ENCODE results near the gene ARR3.
"Not testable (repeated sequence)": the region's sequence is repeated elsewhere in the genome, so short reads cannot be mapped to it uniquely, and the experiment has no call there.

ARR3 gene

DNA sequence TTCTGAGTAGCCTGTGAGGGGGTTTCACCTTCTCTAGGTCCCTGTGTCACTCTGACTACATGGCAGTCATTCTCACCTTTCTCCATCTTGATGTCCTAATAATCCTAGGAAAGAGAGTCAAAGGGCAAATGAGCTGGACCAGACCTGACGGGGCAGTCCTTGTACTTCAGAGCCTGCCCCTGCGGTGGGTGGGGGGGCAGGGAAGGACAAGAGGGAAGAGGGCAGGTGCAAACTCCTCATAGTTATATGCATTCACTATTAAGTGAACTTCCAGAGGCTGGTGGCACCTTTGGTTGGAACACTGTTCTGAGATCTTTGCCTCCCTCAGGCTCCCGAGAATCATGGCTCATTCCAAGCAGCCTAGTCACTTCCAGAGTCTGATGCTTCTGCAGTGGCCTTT is 33.8 kb upstream of the ARR3 start, which contains the start of gene AWAT1:
Gene AWAT1 (plus strand): TSS at position 301 of the 400 bp plus-strand sequence. CDS start 41 bp downstream, at position 342.
- Histone ChIP-seq H3K4me1 (ENCODE audit: control insufficient read depth in 1 of 2, insufficient read depth in 1 of 2, low read depth in 1 of 2, low read length in 1 of 2) (no peaks in the 10 kb centered on the region), H3K36me3 (no peaks in the 10 kb centered on the region), H3K27me3 (no peaks in the 10 kb centered on the region), H3K27ac (no peak within 1 kb of the TSS), H3K9me3 (no peaks in the 10 kb centered on the region), H3K4me3 (ENCODE audit: low read depth in 1 of 2, low read length in 1 of 2) (no peak within 1 kb of the TSS)
- TF ChIP-seq, protein P1, sequence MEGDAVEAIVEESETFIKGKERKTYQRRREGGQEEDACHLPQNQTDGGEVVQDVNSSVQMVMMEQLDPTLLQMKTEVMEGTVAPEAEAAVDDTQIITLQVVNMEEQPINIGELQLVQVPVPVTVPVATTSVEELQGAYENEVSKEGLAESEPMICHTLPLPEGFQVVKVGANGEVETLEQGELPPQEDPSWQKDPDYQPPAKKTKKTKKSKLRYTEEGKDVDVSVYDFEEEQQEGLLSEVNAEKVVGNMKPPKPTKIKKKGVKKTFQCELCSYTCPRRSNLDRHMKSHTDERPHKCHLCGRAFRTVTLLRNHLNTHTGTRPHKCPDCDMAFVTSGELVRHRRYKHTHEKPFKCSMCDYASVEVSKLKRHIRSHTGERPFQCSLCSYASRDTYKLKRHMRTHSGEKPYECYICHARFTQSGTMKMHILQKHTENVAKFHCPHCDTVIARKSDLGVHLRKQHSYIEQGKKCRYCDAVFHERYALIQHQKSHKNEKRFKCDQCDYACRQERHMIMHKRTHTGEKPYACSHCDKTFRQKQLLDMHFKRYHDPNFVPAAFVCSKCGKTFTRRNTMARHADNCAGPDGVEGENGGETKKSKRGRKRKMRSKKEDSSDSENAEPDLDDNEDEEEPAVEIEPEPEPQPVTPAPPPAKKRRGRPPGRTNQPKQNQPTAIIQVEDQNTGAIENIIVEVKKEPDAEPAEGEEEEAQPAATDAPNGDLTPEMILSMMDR (IDR thresholded peaks at IDR 0.05), result no peak

DNA sequence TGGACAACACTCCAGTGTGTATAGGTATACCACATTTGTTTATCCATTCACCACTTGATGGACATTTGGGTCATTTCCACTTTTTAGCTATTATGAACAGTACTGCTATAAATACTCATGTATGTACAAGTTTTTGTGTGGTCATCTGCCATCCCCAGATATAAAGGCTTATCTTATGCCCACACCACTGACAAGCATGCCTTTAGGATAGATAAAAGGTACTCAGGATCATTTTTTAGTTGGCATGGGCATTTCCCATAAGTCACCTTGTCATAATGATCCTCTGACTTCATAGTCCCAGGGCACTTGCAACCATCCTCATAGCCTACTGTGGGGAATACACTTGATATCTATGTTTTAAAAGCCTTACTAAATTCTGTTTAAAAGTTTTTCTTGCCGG is 27.4 kb upstream of the ARR3 start:
- Histone ChIP-seq H3K4me1 (ENCODE audit: control insufficient read depth in 1 of 2, insufficient read depth in 1 of 2, low read depth in 1 of 2, low read length in 1 of 2) (no peaks in the 10 kb centered on the region), H3K27me3 (no peaks in the 10 kb centered on the region), H3K27ac (no peak overlapping the region), H3K36me3 (no peaks in the 10 kb centered on the region), H3K4me3 (ENCODE audit: low read depth in 1 of 2, low read length in 1 of 2) (no peak overlapping the region), H3K9me3 (no peaks in the 10 kb centered on the region)
- TF ChIP-seq, protein P1 (IDR thresholded peaks at IDR 0.05), result no peak

DNA sequence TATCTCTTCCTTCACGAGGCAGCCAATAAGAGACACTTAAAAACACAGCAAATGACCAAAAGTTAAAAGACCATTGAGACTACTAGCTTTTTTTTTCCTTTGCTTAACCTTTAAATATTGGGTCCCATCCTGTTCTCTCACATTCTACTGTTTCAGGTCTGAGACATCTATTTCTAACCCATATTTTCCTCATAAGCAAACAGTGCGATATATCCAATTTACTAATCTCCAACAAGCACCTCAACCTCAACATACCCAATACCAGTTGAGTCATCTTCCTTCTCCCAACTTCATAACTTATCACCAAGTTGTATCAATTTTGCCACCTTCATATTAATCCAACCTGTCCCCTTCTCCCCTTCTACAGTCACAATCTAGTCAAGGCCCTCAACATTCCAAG is 26.6 kb upstream of the ARR3 start:
- no peak overlapping the region for H3K27ac ChIP-seq
- H3K36me3 ChIP-seq, result no peaks in the 10 kb centered on the region
- no peaks in the 10 kb centered on the region for H3K9me3 ChIP-seq
- no peaks in the 10 kb centered on the region for H3K4me1 ChIP-seq (ENCODE audit: control insufficient read depth in 1 of 2, insufficient read depth in 1 of 2, low read depth in 1 of 2, low read length in 1 of 2)
- H3K27me3 ChIP-seq, result no peaks in the 10 kb centered on the region
- no peak overlapping the region for H3K4me3 ChIP-seq (ENCODE audit: low read depth in 1 of 2, low read length in 1 of 2)
- TF ChIP-seq, protein P1 (IDR thresholded peaks at IDR 0.05), result no peak

DNA sequence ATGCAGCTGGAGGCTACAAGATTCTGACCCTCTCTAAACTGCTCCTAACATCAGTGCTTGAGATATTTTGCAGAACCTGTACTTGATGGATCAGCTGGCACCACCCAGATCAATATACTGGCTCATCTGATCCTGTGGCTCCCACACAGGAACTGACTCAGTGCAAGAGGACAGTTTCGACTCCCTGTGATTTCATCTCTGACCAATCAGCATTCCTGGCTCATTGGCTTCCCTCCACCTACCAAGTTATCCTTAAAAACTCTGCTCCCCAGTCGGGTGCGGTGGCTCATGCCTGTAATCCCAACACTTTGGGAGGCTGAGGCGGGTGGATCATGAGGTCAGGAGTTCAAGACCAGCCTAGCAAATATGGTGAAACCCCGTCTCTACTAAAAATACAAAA is 24.5 kb upstream of the ARR3 start:
- H3K27ac ChIP-seq; H3K27me3 ChIP-seq; H3K36me3 ChIP-seq; H3K9me3 ChIP-seq; H3K4me1 ChIP-seq (ENCODE audit: control insufficient read depth in 1 of 2, insufficient read depth in 1 of 2, low read depth in 1 of 2, low read length in 1 of 2); H3K4me3 ChIP-seq (ENCODE audit: low read depth in 1 of 2, low read length in 1 of 2): not testable (repeated sequence)

DNA sequence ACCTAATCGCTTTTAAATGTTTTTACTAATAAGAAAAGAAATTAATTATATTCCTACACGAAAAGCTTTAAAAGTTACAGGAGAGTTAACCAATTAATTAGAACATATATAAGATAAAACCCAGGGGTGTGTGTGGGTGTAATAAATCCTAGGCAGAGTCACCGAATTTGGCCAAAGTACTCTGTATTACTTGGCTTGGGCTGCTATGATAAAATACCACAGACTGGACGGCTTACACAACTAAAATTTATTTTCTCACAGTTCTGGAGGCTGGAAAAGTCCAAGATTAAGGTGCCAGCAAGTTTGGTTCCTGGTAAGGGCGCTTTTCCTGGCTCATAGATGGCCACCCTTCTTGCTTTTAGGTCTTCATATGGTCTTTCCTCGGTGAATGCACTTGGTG is 23.3 kb upstream of the ARR3 start:
- Histone ChIP-seq H3K36me3 (no peaks in the 10 kb centered on the region), H3K27me3 (no peaks in the 10 kb centered on the region), H3K27ac (no peak overlapping the region), H3K4me3 (ENCODE audit: low read depth in 1 of 2, low read length in 1 of 2) (no peak overlapping the region), H3K9me3 (no peaks in the 10 kb centered on the region), H3K4me1 (ENCODE audit: control insufficient read depth in 1 of 2, insufficient read depth in 1 of 2, low read depth in 1 of 2, low read length in 1 of 2) (no peaks in the 10 kb centered on the region)
- TF ChIP-seq, protein P1 (IDR thresholded peaks at IDR 0.05), result no peak

DNA sequence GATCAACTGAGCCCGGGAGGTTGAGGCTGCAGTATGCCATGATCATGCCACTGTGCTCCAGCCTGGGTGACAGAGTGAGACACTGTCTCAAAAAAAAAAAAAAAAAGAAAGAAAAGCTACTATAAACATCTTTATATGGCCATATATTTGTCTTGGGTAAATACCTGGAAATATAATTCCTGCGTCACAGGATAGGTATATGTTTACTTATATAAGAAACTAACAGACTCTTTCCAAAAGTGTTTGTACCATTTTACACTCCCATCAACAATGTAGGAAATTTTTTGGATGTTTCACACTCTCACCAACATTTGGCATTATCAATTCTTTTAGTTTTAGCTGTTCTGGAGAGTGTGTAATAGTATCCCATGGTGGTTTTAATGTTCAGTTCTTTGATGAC is 20.9 kb upstream of the ARR3 start:
- Histone ChIP-seq H3K4me3 (ENCODE audit: low read depth in 1 of 2, low read length in 1 of 2) (no peak overlapping the region), H3K4me1 (ENCODE audit: control insufficient read depth in 1 of 2, insufficient read depth in 1 of 2, low read depth in 1 of 2, low read length in 1 of 2) (no peaks in the 10 kb centered on the region), H3K9me3 (no peaks in the 10 kb centered on the region), H3K27me3 (no peaks in the 10 kb centered on the region), H3K27ac (no peak overlapping the region), H3K36me3 (no peaks in the 10 kb centered on the region)
- TF ChIP-seq, protein P1 (IDR thresholded peaks at IDR 0.05), result no peak
